HL-60 (cell line): ENCODE results near the gene EPHB3.

Experiments
- DNase-seq, 2 experiments: peaks; one replicate each; pipeline ENCODE4 v3.0.0-alpha.2; 2010 to 2020; ENCODE audit warnings: low read depth in 1 of 2, low spot score in 1 of 2
- H3K27ac ChIP-seq: fragments of 250-450 bp; sonication (Bioruptor Pico); replicated peaks from 2 replicates; pipeline ENCODE4 v1.5.1; 2020; ENCODE audit warnings: mild to moderate bottlenecking, moderate library complexity
- H3K27me3 ChIP-seq: fragments of 250-450 bp; sonication (Bioruptor Pico); 2 replicates; pipeline ENCODE4 v1.5.1; 2021; ENCODE audit warnings: mild to moderate bottlenecking, moderate library complexity; ENCODE audit not compliant: insufficient read depth, poor library complexity, severe bottlenecking
- H3K4me3 ChIP-seq: replicated peaks from 2 replicates; pipeline ENCODE4 v1.5.1; 2011; ENCODE audit warnings: mild to moderate bottlenecking, control low read depth, low read length; ENCODE audit not compliant: insufficient read depth
- GABPA ChIP-seq: IDR thresholded peaks from 2 replicates; pipeline ENCODE4 v1.6.1; 2012; ENCODE audit warnings: low read depth
- POLR2AphosphoS5 ChIP-seq: IDR thresholded peaks from 2 replicates; pipeline ENCODE4 v1.6.1; 2012; ENCODE audit warnings: low read depth
- SPI1 ChIP-seq: IDR thresholded peaks from 2 replicates; pipeline ENCODE4 v1.6.1; 2012; ENCODE audit warnings: low read depth, mild to moderate bottlenecking, borderline replicate concordance
- TF ChIP-seq, protein P1 (sequence below): IDR thresholded peaks from one replicate; pipeline ENCODE4 v1.5.1; 2011; ENCODE audit warnings: low read length, control low read depth, inconsistent platforms; ENCODE audit not compliant: insufficient read depth
- TF ChIP-seq, protein P2 (sequence below): IDR thresholded peaks from 2 replicates; pipeline ENCODE4 v1.6.1; 2012; ENCODE audit warnings: low read depth; ENCODE audit not compliant: insufficient replicate concordance

Gene EPHB3

DNA sequence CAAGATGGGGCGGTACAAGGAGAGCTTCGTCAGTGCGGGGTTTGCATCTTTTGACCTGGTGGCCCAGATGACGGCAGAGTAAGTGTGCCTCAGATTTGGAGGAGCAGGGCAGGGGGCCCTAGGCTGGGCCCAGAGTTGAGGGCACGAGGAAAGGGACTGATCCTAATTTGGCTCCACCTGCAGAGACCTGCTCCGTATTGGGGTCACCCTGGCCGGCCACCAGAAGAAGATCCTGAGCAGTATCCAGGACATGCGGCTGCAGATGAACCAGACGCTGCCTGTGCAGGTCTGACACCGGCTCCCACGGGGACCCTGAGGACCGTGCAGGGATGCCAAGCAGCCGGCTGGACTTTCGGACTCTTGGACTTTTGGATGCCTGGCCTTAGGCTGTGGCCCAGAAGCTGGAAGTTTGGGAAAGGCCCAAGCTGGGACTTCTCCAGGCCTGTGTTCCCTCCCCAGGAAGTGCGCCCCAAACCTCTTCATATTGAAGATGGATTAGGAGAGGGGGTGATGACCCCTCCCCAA is 19.8 kb downstream of the EPHB3 start:
- no peak overlapping the region for H3K4me3 ChIP-seq
- TF ChIP-seq SPI1 (no peak), GABPA (no peak), POLR2AphosphoS5 (no peak)
- TF ChIP-seq, protein P1, sequence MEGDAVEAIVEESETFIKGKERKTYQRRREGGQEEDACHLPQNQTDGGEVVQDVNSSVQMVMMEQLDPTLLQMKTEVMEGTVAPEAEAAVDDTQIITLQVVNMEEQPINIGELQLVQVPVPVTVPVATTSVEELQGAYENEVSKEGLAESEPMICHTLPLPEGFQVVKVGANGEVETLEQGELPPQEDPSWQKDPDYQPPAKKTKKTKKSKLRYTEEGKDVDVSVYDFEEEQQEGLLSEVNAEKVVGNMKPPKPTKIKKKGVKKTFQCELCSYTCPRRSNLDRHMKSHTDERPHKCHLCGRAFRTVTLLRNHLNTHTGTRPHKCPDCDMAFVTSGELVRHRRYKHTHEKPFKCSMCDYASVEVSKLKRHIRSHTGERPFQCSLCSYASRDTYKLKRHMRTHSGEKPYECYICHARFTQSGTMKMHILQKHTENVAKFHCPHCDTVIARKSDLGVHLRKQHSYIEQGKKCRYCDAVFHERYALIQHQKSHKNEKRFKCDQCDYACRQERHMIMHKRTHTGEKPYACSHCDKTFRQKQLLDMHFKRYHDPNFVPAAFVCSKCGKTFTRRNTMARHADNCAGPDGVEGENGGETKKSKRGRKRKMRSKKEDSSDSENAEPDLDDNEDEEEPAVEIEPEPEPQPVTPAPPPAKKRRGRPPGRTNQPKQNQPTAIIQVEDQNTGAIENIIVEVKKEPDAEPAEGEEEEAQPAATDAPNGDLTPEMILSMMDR, result no peak
- TF ChIP-seq, protein P2, sequence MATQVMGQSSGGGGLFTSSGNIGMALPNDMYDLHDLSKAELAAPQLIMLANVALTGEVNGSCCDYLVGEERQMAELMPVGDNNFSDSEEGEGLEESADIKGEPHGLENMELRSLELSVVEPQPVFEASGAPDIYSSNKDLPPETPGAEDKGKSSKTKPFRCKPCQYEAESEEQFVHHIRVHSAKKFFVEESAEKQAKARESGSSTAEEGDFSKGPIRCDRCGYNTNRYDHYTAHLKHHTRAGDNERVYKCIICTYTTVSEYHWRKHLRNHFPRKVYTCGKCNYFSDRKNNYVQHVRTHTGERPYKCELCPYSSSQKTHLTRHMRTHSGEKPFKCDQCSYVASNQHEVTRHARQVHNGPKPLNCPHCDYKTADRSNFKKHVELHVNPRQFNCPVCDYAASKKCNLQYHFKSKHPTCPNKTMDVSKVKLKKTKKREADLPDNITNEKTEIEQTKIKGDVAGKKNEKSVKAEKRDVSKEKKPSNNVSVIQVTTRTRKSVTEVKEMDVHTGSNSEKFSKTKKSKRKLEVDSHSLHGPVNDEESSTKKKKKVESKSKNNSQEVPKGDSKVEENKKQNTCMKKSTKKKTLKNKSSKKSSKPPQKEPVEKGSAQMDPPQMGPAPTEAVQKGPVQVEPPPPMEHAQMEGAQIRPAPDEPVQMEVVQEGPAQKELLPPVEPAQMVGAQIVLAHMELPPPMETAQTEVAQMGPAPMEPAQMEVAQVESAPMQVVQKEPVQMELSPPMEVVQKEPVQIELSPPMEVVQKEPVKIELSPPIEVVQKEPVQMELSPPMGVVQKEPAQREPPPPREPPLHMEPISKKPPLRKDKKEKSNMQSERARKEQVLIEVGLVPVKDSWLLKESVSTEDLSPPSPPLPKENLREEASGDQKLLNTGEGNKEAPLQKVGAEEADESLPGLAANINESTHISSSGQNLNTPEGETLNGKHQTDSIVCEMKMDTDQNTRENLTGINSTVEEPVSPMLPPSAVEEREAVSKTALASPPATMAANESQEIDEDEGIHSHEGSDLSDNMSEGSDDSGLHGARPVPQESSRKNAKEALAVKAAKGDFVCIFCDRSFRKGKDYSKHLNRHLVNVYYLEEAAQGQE, result no peak
- no peak overlapping the region for H3K27ac ChIP-seq
- DNase-seq, result no peak
- peaks cover 15% of the 10 kb centered on the region for H3K27me3 ChIP-seq

DNA sequence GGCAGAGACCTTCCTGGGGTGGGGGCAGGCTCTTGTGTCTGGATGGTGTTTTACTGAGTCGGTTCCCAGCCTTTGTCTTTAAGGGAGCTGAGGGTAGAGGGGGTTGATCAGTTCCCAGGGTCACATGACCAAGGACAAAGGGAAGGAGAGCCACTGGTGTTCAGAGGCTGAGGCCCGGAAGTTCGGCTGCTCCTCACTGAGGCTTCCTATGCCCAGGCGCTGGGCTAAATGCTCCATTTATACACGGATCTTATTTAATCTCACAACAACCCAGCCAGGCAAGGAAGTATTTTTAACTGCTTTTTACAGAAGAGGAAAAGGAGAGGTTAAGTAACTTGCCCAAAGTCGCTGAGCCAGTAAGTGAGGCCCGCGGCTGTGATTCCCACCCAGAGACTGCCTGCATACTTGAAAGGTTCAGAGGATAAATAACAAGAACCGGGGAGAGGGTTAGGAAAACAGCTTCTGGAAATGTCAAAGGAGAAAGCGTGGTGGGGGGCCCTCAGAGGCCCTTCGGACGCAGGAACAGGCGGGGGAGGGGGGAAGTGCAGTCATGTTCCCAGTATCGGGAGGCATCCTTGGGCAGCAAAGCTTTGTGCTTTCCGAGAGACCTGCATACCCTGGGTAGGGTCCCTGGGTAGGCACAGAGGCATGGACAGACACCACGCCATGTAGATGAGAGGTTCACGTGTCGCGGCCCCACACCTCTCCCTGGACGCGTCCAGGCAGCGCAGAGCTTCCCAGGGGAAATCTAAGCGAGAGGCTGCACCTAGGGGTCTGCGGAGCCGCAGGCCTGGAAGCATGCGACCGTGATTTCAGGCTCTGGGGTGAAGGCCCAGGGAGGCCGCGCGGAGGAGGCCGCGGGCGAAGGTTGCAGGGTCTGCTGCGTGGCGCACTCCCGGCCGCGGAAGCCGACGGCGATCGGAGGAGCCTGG is 21.3 kb downstream of the EPHB3 start:
- no peak overlapping the region for H3K27ac ChIP-seq
- no peak overlapping the region; the same call in 1 of the 2 replicates for H3K4me3 ChIP-seq
- peaks cover 15% of the 10 kb centered on the region for H3K27me3 ChIP-seq
- TF ChIP-seq GABPA, result no peak
- no peak for TF ChIP-seq POLR2AphosphoS5
- TF ChIP-seq SPI1, result no peak
- no peak for DNase-seq

DNA sequence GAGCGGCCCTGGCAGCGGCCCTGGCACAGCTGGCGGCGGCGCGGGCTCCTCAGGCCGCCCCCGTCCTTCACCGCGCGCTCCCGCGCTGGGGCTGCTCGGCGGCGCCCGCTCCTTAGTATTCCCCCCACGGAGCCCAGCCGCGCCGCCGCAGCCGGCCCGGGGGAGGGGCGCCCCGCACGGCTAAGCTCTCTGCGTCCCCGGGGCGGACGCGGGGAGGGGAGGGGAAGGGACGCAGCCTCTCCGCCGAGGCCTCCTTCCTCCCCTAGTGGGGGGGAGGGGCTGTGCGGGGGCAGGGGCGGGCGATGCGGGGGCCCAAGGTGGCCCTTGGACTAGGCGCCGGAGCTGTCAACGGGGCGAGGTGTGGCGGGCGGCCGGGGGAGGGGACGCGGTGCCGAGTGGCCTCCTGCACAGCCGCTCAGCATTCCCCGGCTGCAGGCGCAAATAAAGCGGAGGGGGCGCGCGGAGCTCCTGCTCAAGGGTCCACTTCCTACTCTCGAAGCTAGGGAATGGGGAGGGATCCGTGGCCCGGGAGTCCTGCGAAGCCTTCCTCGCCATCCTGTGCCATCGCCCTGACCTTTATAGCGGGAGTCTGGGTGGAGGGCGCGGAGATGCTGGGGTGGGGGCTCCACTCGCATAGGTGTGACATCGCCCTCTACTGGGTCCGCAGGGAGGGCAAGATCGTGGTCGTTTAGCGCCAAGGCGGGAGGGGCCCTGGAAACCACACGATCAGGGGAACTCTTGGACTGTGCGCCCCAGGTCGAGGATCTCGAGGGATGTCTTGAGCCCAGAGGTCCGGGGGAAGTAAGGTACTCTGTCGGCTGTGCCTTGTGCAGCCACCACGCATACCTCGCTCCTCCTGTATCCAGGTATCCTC is 22.2 kb downstream of the EPHB3 start:
- DNase-seq, result no peak
- no peak overlapping the region for H3K27ac ChIP-seq
- TF ChIP-seq, protein P1, result no peak
- TF ChIP-seq, protein P2, result no peak
- H3K4me3 ChIP-seq, result no peak overlapping the region; the same call in 1 of the 2 replicates
- peaks cover 15% of the 10 kb centered on the region for H3K27me3 ChIP-seq

DNA sequence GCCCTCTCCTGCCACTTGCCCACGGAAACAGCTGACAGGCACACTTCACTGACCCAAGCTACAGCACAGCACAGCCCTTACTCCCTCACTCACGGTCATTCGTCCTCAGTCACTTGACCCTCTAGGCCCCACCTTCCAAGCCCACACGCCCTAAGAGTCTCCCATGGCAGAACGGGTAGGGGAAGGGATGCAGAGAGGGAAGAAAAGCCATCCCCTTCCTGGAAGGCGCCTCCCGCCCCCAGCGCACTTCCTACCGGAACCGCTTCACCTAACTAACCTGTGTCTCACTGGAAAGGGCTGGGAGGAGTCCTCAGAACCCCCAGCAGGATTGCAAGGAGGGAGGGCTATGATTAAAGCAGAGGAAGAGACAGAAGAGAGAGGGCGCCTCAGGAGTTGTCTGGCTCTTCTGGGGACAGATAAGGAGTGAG is 22.9 kb downstream of the EPHB3 start:
- H3K27ac ChIP-seq, result no peak overlapping the region

More for the DNA sequence above, 22.9 kb downstream of the EPHB3 start:
- no peak overlapping the region for H3K4me3 ChIP-seq
- TF ChIP-seq, protein P1, result no peak
- TF ChIP-seq SPI1 (no peak), POLR2AphosphoS5 (no peak), GABPA (no peak)
- TF ChIP-seq, protein P2, result no peak
- H3K27me3 ChIP-seq, result peaks cover 15% of the 10 kb centered on the region
- DNase-seq, result no peak
